Activated CD4-positive, alpha-beta T cell treated with anti-CD3 and anti-CD28 coated beads for 24 hours (primary cell): ENCODE results near the gene GNE.
"Not testable (repeated sequence)": the region's sequence is repeated elsewhere in the genome, so short reads cannot be mapped to it uniquely, and the experiment has no call there.

Experiments
- DNase-seq, 2 donors: peaks; one replicate each; pipeline ENCODE4 v3.0.0-alpha.2; 2020; ENCODE audit warnings: low read depth in 2 of 2

The GNE gene

DNA sequence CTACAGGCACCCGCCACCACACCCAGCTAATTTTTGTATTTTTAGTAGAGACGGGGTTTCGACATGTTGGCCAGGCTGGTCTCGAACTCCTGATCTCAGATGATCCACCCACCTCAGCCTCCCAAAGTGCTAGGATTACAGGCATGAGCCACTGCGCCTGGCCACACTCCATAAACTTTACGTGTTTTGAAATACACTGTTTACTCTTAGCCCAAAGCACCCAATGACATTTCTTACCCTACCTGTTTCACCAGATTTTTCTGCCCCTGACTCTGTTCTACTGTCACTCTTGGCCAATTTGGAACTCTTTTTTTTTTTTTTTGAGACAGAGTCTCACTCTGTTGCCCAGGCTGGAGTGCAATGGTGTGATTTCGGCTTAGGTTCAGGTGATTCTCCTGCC lies 15.1 kb upstream of the GNE start:
- DNase-seq, result not testable (repeated sequence)

DNA sequence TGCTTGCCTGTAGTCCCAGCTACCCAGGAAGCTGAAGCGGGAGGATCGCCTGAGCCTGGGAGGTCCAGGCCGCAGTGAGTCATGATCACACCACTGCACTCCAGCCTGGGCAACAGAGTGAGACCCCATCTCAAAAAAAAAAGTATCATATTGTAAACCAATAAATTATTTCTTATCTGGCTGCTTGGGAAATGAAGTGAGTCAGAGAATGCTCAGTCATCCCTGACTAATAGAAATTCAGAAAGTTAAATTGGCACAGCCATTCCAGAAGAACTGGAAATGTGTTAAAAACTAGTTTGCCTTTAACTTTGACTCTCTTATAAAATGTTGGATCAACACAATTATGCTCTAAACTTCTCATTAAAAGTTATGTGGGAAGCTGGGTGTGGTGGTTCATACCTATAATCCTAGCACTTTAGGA lies 9.8 kb upstream of the GNE start:
- DNase-seq, result no peak

DNA sequence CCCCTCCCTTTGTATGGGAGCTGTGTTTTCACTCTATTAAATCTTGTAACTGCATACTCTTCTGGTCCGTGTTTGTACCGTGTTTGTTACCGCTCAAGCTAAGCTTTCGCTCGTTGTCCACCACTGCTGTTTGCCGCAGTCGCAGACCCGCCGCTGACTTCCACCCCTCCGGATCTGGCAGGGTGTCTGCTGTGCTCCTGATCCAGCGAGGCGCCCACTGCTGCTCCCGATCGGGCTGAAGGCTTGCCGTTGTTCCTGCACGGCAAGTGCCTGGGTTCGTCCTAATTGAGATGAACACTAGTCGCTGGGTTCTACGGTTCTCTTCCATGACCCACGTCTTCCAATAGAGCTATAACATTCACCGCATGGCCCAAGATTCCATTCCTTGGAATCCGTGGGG lies 6.6 kb upstream of the GNE start:
- DNase-seq, result no peak

DNA sequence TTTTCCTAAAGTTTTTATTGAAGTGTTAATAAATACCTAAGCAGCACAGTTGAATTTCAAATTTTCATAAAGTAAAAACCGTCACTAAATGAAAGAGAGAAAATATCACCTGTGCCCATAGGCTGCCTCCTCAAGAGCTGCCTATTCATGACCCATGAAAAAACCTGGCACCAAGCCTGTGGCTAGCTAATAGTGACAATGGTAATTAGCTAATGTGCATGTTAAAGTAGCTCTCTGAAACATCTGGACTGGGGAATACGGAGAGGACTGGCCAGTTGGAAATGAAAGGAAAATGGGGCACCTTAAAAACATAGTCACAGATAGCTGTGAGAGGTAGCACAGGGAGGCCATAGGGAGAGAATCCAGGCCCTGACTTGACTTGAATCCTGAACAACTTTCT lies 5.4 kb upstream of the GNE start:
- no peak for DNase-seq

DNA sequence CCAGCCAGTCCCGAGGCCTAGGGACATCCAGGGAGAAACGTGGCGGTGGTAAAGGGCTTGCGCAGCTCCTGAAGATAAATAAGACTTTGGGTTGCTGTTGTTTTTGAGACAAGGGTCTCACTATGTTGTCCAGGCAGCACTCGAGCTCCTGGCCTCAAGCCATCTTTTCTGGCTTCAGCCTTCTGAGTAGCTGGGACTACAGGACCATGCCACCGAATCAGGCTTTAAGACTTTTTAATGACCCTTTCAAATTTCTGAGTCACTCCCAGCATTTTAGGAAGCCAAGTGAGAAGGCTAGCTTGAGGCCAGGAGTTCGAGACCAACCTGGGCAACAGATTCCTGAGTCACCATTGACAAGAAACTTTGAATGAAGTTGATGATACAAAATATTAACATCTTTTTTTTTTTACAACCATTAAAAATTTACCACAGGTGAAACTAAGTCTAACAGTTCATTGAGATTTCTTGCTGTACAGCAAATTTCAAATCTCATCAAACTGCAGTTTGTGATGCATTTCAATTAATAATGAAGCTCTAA lies 817 bp upstream of the GNE start:
- no peak for DNase-seq

DNA sequence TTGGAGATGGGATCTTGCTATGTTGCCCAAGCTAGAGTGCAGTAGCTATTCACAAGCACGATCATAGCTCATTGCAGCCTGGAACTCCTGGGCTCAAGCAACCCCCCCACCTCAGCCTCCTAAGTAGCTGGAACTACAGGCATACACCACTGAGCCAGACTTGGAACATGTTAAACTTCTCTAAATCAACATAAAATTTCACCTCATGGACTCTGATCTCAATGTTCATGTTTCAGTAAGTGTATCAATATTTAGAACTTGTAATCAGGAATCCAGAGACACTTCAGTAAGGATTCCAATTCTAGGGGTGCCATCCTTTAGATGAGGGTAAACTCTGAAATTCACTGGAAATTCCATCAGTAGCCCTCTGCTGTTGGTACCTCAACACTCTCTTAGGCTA lies 6.8 kb downstream of the GNE start:
- DNase-seq, result no peak

DNA sequence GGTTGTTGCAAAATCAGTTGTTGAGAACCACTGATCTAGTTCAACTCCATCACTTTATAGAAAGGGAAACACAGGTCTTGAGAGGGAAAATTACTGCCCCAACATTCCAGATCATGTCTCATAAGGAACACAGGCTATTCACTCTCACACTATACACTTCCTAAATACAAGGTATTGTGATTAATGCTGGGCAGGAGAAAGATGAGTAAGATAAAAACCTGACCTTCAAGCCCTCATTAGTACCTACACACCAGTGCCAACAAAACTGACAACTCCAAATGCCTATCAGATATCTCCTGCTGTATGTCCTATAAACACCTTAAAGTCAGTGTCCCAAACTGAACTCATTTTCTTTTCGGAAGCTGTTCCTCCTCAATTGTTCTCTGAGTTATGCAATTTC lies 8.2 kb downstream of the GNE start:
- DNase-seq, result no peak

DNA sequence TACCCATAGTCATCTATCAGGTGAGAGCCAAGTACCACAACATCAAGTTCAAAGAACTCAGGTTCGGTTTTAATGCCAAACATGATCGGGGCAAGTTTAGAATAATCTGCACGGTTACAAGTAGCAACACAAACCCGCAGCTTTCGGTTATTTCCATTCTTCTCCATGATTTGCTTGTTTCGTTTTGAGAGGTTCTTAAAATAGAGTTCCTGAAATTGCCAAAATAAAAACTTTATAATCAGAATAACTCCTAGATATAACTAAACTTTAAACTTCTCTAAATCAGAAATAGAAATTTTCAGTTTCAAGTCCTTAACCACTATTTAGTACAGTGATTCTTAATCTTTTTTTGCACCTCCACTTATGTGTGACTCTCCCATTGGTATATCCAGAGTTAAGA lies 9.1 kb downstream of the GNE start:
- DNase-seq, result no peak

DNA sequence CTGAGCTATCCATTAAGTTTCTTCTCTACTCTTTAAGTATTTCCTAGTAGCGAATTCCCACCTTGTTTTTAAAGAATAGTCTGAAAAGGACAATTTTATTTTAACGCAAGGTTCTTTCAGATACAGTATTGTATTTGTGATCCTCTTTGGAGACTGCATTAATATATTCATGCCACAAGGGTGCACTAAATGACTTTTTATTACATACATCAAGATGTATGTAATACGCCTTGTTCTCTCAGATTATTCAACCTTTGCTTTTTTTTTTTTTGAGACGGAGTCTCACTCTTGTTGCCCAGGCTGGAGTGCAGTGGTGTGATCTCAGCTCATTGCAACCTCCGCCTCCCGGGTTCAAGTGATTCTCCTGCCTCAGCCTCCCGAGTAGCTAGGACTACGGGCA lies 10.2 kb downstream of the GNE start:
- DNase-seq, result not testable (repeated sequence)

DNA sequence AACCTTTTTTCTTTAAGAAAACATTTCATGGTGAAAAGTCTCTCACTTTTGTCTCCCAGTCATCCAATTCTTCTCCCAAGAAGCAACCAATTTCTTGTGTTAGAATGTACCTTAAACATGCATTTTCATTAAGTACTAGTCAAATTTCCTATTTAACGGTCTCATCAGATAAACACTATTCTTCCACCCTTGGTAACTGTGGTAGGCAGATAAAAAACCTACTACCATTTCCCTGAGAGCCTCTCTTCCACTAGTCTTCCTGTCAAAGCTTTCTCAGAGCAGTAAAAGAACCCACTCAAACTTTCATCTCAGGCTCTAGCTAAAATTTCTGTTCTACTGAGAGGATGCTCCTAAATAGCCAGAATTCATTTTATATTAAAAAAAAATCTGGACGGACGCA lies 10.9 kb downstream of the GNE start:
- DNase-seq, result no peak

DNA sequence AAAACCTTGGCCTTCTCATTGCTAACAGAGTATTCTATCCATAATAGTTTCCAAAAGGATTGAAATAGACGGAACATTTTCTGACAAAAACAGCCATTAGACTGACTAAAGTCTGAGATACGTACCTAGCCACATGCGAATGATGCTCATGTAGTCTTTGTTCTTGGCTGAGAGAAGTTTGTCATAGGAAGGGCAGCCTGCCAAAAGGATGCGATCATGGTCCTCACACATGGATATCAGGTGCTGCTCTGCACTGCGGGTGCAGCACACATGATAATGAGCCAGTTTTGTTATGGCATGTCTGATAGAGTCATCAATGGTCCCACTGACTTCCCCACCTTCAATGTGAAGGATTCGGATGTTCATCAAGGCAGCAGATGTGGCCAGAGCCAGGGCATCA lies 12.3 kb downstream of the GNE start:
- no peak for DNase-seq

DNA sequence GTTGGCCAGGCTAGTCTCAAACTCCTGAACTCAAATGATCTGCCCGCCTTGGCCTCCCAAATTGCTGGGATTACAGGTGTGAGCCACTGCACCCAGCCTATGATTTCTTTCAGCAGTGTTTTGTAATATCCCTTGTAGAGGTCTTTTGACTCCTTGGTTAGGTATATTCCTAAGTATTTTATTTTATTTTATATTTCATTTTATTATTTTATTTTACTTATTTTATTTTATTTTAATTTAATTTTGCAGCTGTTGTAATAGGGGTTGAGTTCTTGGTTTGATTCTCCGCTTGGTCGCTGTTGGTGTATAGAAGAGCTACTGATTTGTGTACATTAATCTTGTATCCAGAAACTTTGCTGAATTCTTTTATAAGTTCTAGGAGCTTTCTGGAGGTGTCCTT lies 18.6 kb downstream of the GNE start:
- not testable (repeated sequence) for DNase-seq

DNA sequence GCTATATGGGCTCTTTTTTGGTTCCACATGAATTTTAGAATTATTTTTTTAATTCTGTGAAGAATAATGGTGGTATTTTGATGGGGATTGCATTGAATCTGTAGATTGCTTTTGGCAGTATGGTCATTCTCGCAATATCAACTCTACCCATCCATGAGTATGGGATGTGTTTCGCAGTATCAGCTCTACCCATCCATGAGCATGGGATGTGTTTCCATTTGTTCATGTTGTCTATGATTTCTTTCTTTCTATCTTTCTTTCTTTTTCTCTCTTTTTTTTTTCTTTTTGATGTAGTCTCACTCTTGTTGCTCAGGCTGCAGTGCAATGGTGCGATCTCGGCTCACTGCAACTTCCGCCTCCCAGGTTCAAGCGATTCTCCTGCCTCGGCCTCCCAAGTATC lies 19.0 kb downstream of the GNE start:
- DNase-seq, result not testable (repeated sequence)

DNA sequence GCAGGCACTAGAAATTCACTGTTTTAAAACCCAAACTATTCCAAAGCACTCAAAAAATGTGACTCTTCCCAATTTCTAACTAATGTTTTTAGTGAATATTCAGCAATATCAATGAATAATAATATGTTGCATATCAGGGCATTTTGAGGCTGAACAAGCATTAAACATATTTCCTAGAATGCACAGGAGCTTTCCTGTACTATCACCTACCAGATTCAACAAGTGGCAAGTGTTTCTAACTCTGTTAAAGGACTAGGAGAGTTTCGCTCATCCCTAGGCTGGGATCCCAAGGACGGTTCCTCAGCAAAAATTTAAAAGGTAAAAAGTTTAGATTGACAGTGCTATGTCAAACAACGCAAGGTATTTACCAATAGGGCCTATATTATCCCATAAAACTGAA lies 21.0 kb downstream of the GNE start:
- no peak for DNase-seq

DNA sequence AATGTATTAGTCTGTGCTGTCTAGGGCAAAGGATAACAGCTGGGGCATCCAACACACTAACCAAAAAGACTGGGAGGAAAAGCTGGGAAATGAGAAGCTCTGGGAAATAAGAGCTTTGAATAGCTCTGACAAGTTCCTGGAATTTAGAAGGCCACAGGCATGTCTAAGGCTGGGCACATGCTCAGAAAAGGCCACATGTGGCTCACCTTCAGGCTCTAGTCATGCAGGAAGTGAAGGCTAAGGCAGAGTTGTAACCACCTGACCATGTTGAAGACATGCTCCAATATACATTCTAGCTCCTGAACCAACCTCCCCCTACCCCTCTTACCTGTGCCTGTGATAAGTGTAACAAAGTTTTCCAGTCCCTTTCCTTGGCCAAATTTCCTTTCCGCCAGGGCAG lies 35.8 kb downstream of the GNE start:
- DNase-seq, result no peak

DNA sequence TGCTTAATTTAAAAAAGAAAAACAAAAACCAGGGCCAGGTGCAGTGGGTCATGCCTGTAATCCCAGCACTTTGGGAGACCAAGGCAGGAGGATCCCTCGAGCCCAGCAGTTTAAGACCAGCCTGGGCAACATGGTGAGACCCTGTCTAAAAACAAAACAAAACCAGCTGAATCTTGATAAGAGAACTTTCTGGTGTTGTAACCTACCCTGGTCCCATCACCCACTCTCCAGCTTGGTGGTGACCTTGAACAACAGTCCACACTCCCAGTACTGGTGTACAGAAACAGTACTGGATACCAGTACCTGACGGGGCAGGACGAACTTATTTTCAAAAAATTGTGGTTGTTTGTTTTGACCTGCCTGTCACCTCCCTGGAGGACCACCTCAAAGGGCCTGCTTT lies 36.6 kb downstream of the GNE start:
- DNase-seq, result no peak

DNA sequence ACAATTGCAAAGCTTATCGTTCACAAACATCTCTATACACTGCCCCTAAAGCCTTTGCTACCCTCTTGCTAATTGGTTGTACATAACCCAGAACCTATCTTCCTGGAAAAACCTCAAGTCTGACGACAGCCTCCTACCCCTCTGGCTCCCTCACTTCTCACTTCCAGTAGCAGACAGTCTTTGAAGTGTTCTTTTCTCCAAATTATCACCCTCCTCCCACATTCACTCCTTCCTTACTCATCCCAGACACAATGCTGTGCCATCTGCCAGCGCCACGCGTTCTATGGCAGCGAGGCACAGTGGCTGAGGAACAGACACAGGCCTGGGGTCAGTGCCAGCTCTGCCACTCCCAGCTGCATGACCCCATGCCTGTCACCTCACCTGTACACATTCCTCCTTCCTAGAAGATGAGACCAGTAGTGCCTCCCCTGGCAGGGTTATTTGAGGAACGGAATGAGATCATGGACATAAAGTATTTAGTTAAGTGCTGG lies 39.8 kb downstream of the GNE start:
- no peak for DNase-seq

DNA sequence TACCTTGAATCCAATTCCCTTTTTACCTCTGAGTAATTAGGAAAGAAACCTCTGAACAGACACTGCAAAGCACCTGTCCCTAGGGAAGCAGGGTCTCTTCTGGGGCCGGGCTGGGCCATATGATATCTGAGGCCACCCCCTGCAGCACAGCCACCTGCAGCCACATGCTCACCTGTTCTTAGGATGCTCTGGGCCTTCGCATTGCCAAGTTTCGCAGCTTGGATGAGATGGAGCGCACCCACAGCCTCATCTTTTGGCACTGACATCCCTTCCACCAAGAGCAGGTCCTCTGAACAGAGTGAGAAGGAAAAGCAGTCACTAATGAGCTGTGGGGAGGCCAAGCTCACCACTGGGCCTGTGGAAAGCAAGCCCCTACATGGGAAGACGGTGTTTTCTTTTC lies 40.2 kb downstream of the GNE start:
- DNase-seq, result no peak

DNA sequence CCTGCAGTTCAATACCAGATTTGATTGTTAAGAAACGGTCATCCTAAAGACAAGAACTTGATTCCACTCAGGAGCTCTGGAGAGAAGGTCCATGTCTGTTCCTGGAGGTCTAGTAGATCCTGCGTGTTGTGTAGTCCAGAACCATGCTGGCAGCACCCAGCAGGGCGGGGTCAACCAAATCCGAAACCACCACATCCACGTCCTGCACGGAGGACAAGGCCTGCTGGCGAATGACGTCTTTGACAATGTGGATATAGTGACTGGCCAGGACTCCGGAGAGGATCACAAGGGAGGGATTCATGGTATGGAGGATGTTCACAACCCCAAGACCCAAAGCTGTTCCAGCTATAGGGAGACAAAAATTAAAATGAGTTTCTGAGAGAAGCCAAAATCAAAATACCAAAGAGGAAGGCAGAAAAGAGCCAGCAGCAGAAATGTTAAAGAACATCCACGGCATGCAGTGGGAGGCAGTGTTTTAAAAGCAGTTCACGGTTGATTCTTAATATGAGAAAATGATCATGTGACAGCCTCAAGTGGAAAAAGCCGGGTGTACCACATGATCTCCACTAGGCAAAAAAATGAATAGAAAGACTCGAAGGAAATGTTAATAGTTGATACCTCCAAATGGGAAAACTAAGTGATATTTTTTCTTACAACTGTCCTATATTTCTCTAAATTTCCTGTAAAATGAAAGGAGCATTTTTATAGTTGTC lies 40.8 kb downstream of the GNE start:
- DNase-seq, result no peak

DNA sequence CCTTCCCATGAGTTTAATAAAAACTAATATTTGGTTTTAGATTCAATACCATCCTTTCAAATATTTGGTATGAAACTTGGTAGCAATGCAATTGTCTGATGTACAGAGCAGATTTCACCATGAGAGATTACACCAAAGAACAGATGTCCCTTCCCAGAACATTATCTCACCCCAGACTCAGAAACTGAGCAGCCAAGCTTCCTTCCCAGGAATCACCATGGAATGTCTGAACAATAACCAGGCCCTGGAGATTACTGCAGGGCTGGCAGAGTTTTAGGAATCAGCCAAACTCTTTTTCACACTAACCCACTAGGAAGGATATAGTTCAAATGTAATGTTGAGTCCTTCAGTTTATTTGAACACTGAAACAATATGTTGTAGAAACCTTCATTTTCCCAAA lies 43.7 kb downstream of the GNE start:
- DNase-seq, result no peak

DNA sequence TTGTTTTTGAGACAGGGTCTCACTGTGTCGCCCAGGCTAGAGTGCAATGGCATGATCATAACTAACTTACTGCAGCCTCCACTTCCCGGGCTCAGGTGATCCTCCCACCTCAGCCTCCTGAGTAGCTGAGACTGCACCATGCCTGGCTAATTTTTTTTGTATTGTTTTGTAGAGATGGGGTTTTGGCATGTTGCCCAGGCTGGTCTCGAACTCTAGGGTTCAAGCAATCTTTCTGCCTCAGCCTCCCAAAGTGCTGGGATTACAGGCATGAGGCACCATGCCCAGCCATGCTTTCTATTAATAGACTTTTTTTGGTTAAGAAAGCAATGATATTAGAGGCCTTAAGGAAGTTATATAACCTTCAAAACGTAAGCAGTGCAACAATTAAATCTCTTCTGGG lies 44.3 kb downstream of the GNE start:
- DNase-seq, result no peak

DNA sequence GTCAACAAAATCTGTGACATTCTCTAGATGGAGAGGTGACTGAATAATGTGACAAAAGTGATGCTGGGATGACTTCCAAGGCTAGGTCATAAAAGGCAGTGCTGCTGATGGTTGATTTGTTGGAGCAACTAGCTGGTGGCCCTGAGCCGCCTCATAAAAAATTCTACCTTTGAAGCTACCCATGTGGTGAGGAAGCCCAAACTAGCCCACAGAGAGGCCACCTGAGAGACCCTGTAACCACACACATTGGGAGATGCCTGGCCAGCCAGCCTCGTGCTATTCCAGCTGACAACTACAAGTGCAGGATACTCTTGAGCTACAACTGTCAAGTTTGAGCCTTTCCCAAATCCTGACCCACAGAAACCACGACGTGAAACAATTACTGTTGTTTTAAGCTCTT lies 44.9 kb downstream of the GNE start:
- DNase-seq, result no peak

DNA sequence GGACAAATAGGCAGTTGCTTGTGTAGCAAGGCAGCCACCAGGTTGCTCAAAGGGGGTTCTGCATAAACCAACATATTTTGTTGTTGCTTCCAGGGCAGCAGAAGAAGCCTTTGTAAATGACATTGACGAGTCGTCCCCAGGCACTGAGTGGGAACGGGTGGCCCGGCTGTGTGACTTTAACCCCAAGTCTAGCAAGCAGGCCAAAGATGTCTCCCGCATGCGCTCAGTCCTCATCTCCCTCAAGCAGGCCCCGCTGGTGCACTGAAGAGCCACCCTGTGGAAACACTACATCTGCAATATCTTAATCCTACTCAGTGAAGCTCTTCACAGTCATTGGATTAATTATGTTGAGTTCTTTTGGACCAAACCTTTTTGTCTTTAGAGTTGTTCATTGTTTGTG lies 46.7 kb downstream of the GNE start:
- no peak for DNase-seq

DNA sequence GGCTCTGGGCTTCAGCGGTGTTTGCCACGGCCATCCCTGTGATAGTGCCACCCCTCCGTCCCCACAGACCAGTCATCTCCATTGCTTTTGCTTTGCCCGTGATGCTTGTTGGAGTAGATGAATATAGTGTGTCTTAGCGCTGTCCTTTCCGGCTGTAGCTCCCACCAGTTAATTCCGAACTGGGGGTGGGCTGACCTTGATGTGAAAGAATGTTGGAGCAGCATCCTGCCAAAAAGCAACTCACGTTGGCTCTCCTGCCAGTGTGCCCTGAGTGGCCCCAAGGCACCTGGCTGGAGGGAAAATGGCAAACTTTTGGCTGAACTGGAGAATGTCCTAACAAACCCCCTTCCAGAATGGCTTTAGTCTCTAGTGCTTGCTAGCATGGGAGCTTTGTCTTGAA lies 47.5 kb downstream of the GNE start:
- no peak for DNase-seq
